KMS-11 (cell line): Measurements from ENCODE around the gene PARD3B.

Experiments
- H2AFZ ChIP-seq: fragments of 200-600 bp; sonication (generic); 2 replicates; pipeline ENCODE4 v1.6.1; 2016; ENCODE audit warnings: antibody characterized with exemption, mixed run types, low read depth
- H3K27ac ChIP-seq: fragments of 200-600 bp; sonication (generic); 2 replicates; pipeline ENCODE4 v1.6.1; 2016; ENCODE audit warnings: mild to moderate bottlenecking, mixed run types
- H3K27me3 ChIP-seq: fragments of 200-600 bp; sonication (generic); 2 replicates; pipeline ENCODE4 v1.6.1; 2017; ENCODE audit warnings: mild to moderate bottlenecking, low read depth, mixed run types, moderate library complexity; ENCODE audit not compliant: insufficient read depth
- H3K36me3 ChIP-seq: fragments of 200-600 bp; sonication (generic); 2 replicates; pipeline ENCODE4 v1.6.1; 2017; ENCODE audit warnings: mild to moderate bottlenecking, mixed run types; ENCODE audit not compliant: insufficient read depth
- H3K4me1 ChIP-seq: fragments of 200-600 bp; sonication (generic); 2 replicates; pipeline ENCODE4 v1.6.1; 2016; ENCODE audit warnings: mild to moderate bottlenecking, low read depth, mixed run types; ENCODE audit not compliant: poor library complexity, severe bottlenecking
- H3K4me2 ChIP-seq: fragments of 200-600 bp; sonication (generic); 2 replicates; pipeline ENCODE4 v1.7.0; 2016; ENCODE audit warnings: mild to moderate bottlenecking, mixed run types
- H3K4me3 ChIP-seq: fragments of 200-600 bp; sonication (generic); IDR thresholded peaks from 2 replicates; pipeline ENCODE4 v1.6.1; 2017; ENCODE audit warnings: low read depth, low read length, mixed read lengths; ENCODE audit not compliant: insufficient read depth
- H3K79me2 ChIP-seq: fragments of 200-600 bp; sonication (generic); 2 replicates; pipeline ENCODE4 v1.6.1; 2016; ENCODE audit warnings: low read depth, mixed run types; ENCODE audit not compliant: insufficient read depth
- H3K9ac ChIP-seq: fragments of 200-600 bp; sonication (generic); 2 replicates; pipeline ENCODE4 v1.6.1; 2016; ENCODE audit warnings: mild to moderate bottlenecking, mixed run types
- H4K20me1 ChIP-seq: fragments of 200-600 bp; sonication (generic); 2 replicates; pipeline ENCODE4 v1.6.1; 2016; ENCODE audit warnings: mild to moderate bottlenecking, mixed run types; ENCODE audit not compliant: insufficient read depth
- CTCF ChIP-seq: fragments of 200-600 bp; sonication (generic); conservative IDR thresholded peaks from 2 replicates; pipeline ENCODE4 v1.6.1; 2017; ENCODE audit warnings: low read depth, mild to moderate bottlenecking, antibody characterized with exemption, low read length, moderate library complexity, mixed read lengths

PARD3B gene

GRCh38 chr2:205361970-205362369 lies 816.7 kb downstream of the PARD3B start:
- Histone ChIP-seq H3K27me3 (no peaks in the 10 kb centered on the region), H3K4me2 (no peak overlapping the region), H3K79me2 (no peaks in the 10 kb centered on the region), H3K9ac (no peak overlapping the region), H3K4me3 (no peak overlapping the region), H4K20me1 (no peaks in the 10 kb centered on the region), H3K36me3 (no peaks in the 10 kb centered on the region), H2AFZ (no peak overlapping the region), H3K4me1 (no peaks in the 10 kb centered on the region), H3K27ac (no peak overlapping the region)
- no peak for TF ChIP-seq CTCF

- Histone ChIP-seq H3K4me1 (no peaks in the 10 kb centered on the region), H3K27ac (no peak overlapping the region), H3K4me2 (no peak overlapping the region), H2AFZ (no peak overlapping the region), H4K20me1 (no peaks in the 10 kb centered on the region), H3K79me2 (no peaks in the 10 kb centered on the region), H3K9ac (no peak overlapping the region), H3K36me3 (no peaks in the 10 kb centered on the region), H3K27me3 (no peaks in the 10 kb centered on the region), H3K4me3 (no peak overlapping the region)
- TF ChIP-seq CTCF = no peak
Observed at GRCh38 chr2:205364261-205364660, 819.0 kb downstream of the PARD3B start.

GRCh38 chr2:205366336-205367060 lies 821.2 kb downstream of the PARD3B start:
- no peaks in the 10 kb centered on the region for H3K36me3 ChIP-seq
- no peak overlapping the region for H3K9ac ChIP-seq
- no peak overlapping the region for H3K4me3 ChIP-seq
- no peak for TF ChIP-seq CTCF
- no peak overlapping the region for H3K4me2 ChIP-seq
- H3K27ac ChIP-seq = no peak overlapping the region
- H2AFZ ChIP-seq = no peak overlapping the region
- H3K27me3 ChIP-seq = no peaks in the 10 kb centered on the region
- H4K20me1 ChIP-seq = no peaks in the 10 kb centered on the region
- no peaks in the 10 kb centered on the region for H3K79me2 ChIP-seq
- H3K4me1 ChIP-seq = no peaks in the 10 kb centered on the region

GRCh38 chr2:205367331-205367935 lies 822.2 kb downstream of the PARD3B start:
- no peak overlapping the region for H2AFZ ChIP-seq
- no peaks in the 10 kb centered on the region for H3K36me3 ChIP-seq
- H4K20me1 ChIP-seq = no peaks in the 10 kb centered on the region
- H3K4me3 ChIP-seq = no peak overlapping the region
- no peak for TF ChIP-seq CTCF
- H3K27me3 ChIP-seq = no peaks in the 10 kb centered on the region
- no peak overlapping the region for H3K4me2 ChIP-seq
- H3K27ac ChIP-seq = no peak overlapping the region
- H3K9ac ChIP-seq = no peak overlapping the region
- no peaks in the 10 kb centered on the region for H3K4me1 ChIP-seq
- no peaks in the 10 kb centered on the region for H3K79me2 ChIP-seq
